GM12878 (cell line): ENCODE data around the gene DHX34. TPM values are rescaled to one million over a fixed set of nuclear protein-coding genes. Genes with fewer than 3 reads are reported as not detected.
A peak's percentile ranks its signal among the peaks of the same experiment; 100 is the strongest.

Source experiments
- ATAC-seq: fragments of 200-7000 bp; cut with Tn5 transposase; 3 replicates; pipeline ENCODE4 v1.9.1; 2020; ENCODE audit warnings: mild to moderate bottlenecking, moderate library complexity
- BruUV-seq: library from RNA; stranded (reverse); fragments of 400-500 nt; replicated peaks from 2 replicates; lab custom pipeline; 2021; lab: Mats Ljungman, UMichigan
- CTCF ChIA-PET: fragments of 300-600 bp; sonication (Branson Sonifier 250); formaldehyde crosslinking; extraction: SDS; loops from one replicate; lab custom pipeline; 2021; ENCODE audit warnings: inconsistent platforms; lab: Yijun Ruan, JAX
- POLR2A ChIA-PET: fragments of 350-600 bp; formaldehyde crosslinking; extraction: SDS; loops from one replicate; lab custom pipeline; 2021; ENCODE audit warnings: inconsistent platforms; lab: Charles Lee
- RAD21 ChIA-PET: fragments of 300-600 bp; sonication (Branson Sonifier 250); formaldehyde crosslinking; loops from one replicate; lab custom pipeline; 2023; ENCODE audit warnings: antibody characterized with exemption; ENCODE audit not compliant: unreplicated experiment; lab: Charles Lee
- SMC1A ChIA-PET: fragments of 300-600 bp; sonication (Branson Sonifier 250); formaldehyde crosslinking; loops from one replicate; lab custom pipeline; 2023; ENCODE audit not compliant: unreplicated experiment, uncharacterized antibody; lab: Charles Lee
- DNase-seq: peaks from one replicate; pipeline ENCODE4 v3.0.0-alpha.2; 2011; ENCODE audit warnings: low read depth, low spot score
- FAIRE-seq: peaks from 3 replicates; lab custom pipeline; 2011; peaks lifted over from hg19 to GRCh38; lab: Jason Lieb, UNC
- H2AFZ ChIP-seq: 2 replicates; pipeline ENCODE4 v1.6.0; 2011; ENCODE audit warnings: low read depth, low read length, control low read depth; ENCODE audit not compliant: control insufficient read depth
- H3K27ac ChIP-seq: 2 replicates; pipeline ENCODE4 v1.5.1; 2011; ENCODE audit warnings: control low read depth; ENCODE audit not compliant: control insufficient read depth, insufficient read depth
- H3K27me3 ChIP-seq, 2 experiments: replicated peaks in 1 of 2; 2 replicates each; pipeline versions ENCODE4 v1.6.0 to v1.6.1; 2011; ENCODE audit warnings: low read length in 1 of 2; ENCODE audit not compliant: control insufficient read depth in 2 of 2, insufficient read depth in 2 of 2
- H3K36me3 ChIP-seq, 2 experiments: 2 replicates each; pipeline ENCODE4 v1.5.1; 2011; ENCODE audit warnings: low read length in 1 of 2; ENCODE audit not compliant: control insufficient read depth in 2 of 2, insufficient read depth in 2 of 2
- H3K4me1 ChIP-seq: 2 replicates; pipeline ENCODE4 v1.6.1; 2011; ENCODE audit warnings: mild to moderate bottlenecking, low read length, moderate library complexity, mixed read lengths; ENCODE audit not compliant: control insufficient read depth, insufficient read depth
- H3K4me2 ChIP-seq: 2 replicates; pipeline ENCODE4 v1.6.0; 2011; ENCODE audit warnings: control low read depth; ENCODE audit not compliant: control insufficient read depth, insufficient read depth
- H3K4me3 ChIP-seq: fragments of 200-600 bp; sonication (generic); 2 replicates; pipeline ENCODE4 v1.5.1; 2016
- H3K79me2 ChIP-seq: 2 replicates; pipeline ENCODE4 v1.6.0; 2011; ENCODE audit warnings: low read length; ENCODE audit not compliant: control insufficient read depth, insufficient read depth
- H3K9ac ChIP-seq: 2 replicates; pipeline ENCODE4 v1.8.0; 2011; ENCODE audit warnings: low read length, control low read depth, mixed read lengths; ENCODE audit not compliant: control insufficient read depth, insufficient read depth
- H3K9me3 ChIP-seq: replicated peaks from 3 replicates; pipeline ENCODE4 v1.5.1; 2011; ENCODE audit warnings: mild to moderate bottlenecking, low read length; ENCODE audit not compliant: control insufficient read depth, insufficient read depth
- H4K20me1 ChIP-seq: 2 replicates; pipeline ENCODE4 v1.6.0; 2011; ENCODE audit not compliant: control insufficient read depth, insufficient read depth
- CHD2 ChIP-seq: IDR thresholded peaks from 2 replicates; pipeline ENCODE4 v1.6.1; 2011; ENCODE audit warnings: low read depth, low read length, improper control_type of control experiment, borderline replicate concordance
- IKZF1 ChIP-seq: fragments of 450-650 bp; conservative IDR thresholded peaks from 2 replicates; pipeline ENCODE4 v1.6.1; 2017; ENCODE audit warnings: antibody characterized with exemption, mild to moderate bottlenecking
- IKZF2 ChIP-seq, 2 experiments: fragments of 450-650 bp; IDR thresholded peaks; 2 replicates each; pipeline ENCODE4 v1.6.1; 2017; ENCODE audit warnings: mild to moderate bottlenecking in 2 of 2, moderate library complexity in 2 of 2
- MEF2B ChIP-seq: fragments of 450-650 bp; IDR thresholded peaks from 2 replicates; pipeline ENCODE4 v1.6.1; 2018; ENCODE audit warnings: mild to moderate bottlenecking, moderate library complexity; ENCODE audit not compliant: partially characterized antibody, poor library complexity, severe bottlenecking
- MTA2 ChIP-seq: fragments of 450-650 bp; IDR thresholded peaks from 2 replicates; pipeline ENCODE4 v1.6.1; 2016; ENCODE audit warnings: low read depth, mild to moderate bottlenecking, moderate library complexity
- NR2C2 ChIP-seq: IDR thresholded peaks from 2 replicates; pipeline ENCODE4 v1.6.1; 2011; ENCODE audit warnings: borderline replicate concordance, low read depth; ENCODE audit not compliant: control insufficient read depth, insufficient read length
- POLR2A ChIP-seq: IDR thresholded peaks from 2 replicates; pipeline ENCODE4 v1.6.1; 2011; ENCODE audit warnings: low read depth, mild to moderate bottlenecking, low read length
- RAD21 ChIP-seq: IDR thresholded peaks from 2 replicates; pipeline ENCODE4 v1.6.1; 2011; ENCODE audit warnings: mild to moderate bottlenecking, low read depth, low read length, moderate library complexity; ENCODE audit not compliant: insufficient read depth
- RELB ChIP-seq: fragments of 450-650 bp; IDR thresholded peaks from 2 replicates; pipeline ENCODE4 v1.6.1; 2017; ENCODE audit warnings: low read depth, mild to moderate bottlenecking, moderate library complexity
- REST ChIP-seq: IDR thresholded peaks from 2 replicates; pipeline ENCODE4 v1.6.1; 2012; ENCODE audit warnings: mild to moderate bottlenecking, low read depth, low read length
- SPI1 ChIP-seq: IDR thresholded peaks from 2 replicates; pipeline ENCODE4 v1.6.1; 2011; ENCODE audit warnings: low read depth, mild to moderate bottlenecking, low read length, moderate library complexity, borderline replicate concordance; ENCODE audit not compliant: insufficient read depth
- ZBTB11 ChIP-seq: fragments of 450-650 bp; formaldehyde crosslinking; IDR thresholded peaks from 2 replicates; pipeline ENCODE4 v1.5.0; 2022; ENCODE audit warnings: mild to moderate bottlenecking, missing genetic modification characterization
- WGBS: methylation state at CpG from one replicate; pipeline ENCODE4 v1.1.6; 2016; ENCODE audit warnings: low lambda C conversion rate; ENCODE audit not compliant: insufficient replicate concordance, insufficient coverage; ENCODE audit errors: missing lambda C conversion rate; 5-methylcytosine and 5-hydroxymethylcytosine counted together
- in situ Hi-C: fragments of 300-500 bp; cut with MboI; formaldehyde crosslinking; loops from 9 replicates; pipeline ENCODE4 v1.14.3; 2018; ENCODE audit warnings: mixed read lengths
- intact Hi-C: fragments of 100-400 bp; cut with micrococcal nuclease; formaldehyde crosslinking; loops from one replicate; pipeline ENCODE4 v1.14.2; 2022; ENCODE audit not compliant: unreplicated experiment
- polyA plus RNA-seq, 11 experiments: library from polyadenylated mRNA; depleted of rRNA in 4 of 11; unstranded in 6 of 11; stranded (reverse) in 5 of 11; fragments of >200 nt; fragmentation: Nextera tagmentation in 4 of 11; fragmentation: Illumina TruSeq in 1 of 11; extraction: Ambion mirVana in 4 of 11; extraction: Trizol in 1 of 11; gene quantifications; 1 replicate in 1 of 11; 2 replicates in 10 of 11; pipeline versions ENCODE4 v1.2.1 to v1.2.3, GENCODE V29; 2011 to 2016; ENCODE audit warnings: inconsistent platforms in 2 of 11, missing spikeins in 2 of 11, low read depth in 1 of 11
- total RNA-seq, 4 experiments: library from RNA; depleted of rRNA in 3 of 4; stranded (reverse); fragments of >200 nt in 3 of 4; fragmentation: Illumina TruSeq in 1 of 4; extraction: Trizol in 1 of 4; gene quantifications; 2 replicates each; pipeline versions ENCODE4 v1.2.1 to v1.2.3, GENCODE V29; 2013 to 2021

Gene DHX34
- total and polyA plus RNA-seq, 10 of the 15 experiments (the other 5 are each of a cell fraction or from before 2014, with no cell fraction given) = 0.19 to 16.9 (median 10.5) TPM

- Histone ChIP-seq H3K9me3 (no peaks in the 10 kb centered on the region; the same call in 2 of the 3 replicates), H3K79me2 (no peaks in the 10 kb centered on the region), H3K27me3 (no peaks in the 10 kb centered on the region), H3K9ac (no peak overlapping the region), H3K36me3 (no peaks in the 10 kb centered on the region), H3K4me1 (no peaks in the 10 kb centered on the region), H3K4me2 (0 out of 2 replicates have a peak overlapping the region, but pooled peaks have one; percentile 7), H2AFZ (no peak overlapping the region), H3K27ac (no peak overlapping the region), H4K20me1 (no peaks in the 10 kb centered on the region), H3K4me3 (no peak overlapping the region)
- ChIA-PET POLR2A (interaction anchor here (0.7 kb wide), 1 partner anchor 864 kb away, joined by 3 read pairs; no protein-coding TSS in a partner anchor), RAD21 (no interaction called here), CTCF (interaction anchor here (0.6 to 1.0 kb wide), 3 partner anchors 27 to 120 kb away, joined by 3 to 4 read pairs (median 3); partner anchors contain the start of gene DHX34), SMC1A (interaction anchor here (1.0 kb wide), 1 partner anchor 15 kb away, joined by 3 read pairs; no protein-coding TSS in a partner anchor)
- ATAC-seq (peak; percentile 44), FAIRE-seq (no peak), DNase-seq (no peak)
- TF ChIP-seq RELB = peak; percentile 33; the same call in 1 of the 2 replicates
- peak in 1 of 2 experiments; percentile 43; a peak in 2 of 4 replicates for TF ChIP-seq IKZF2 (IDR thresholded peaks at IDR 0.05)
- no peak for TF ChIP-seq ZBTB11 (CRISPR knock-in tag)
- TF ChIP-seq NR2C2 = no peak
- TF ChIP-seq MEF2B = peak; percentile 36
- TF ChIP-seq IKZF1 = peak; percentile 31
- no peak for TF ChIP-seq REST
- peak; percentile 18; the same call in 1 of the 2 replicates for TF ChIP-seq SPI1
- TF ChIP-seq POLR2A = no peak
- TF ChIP-seq RAD21 = no peak
- TF ChIP-seq MTA2 = peak; percentile 44; the same call in 1 of the 2 replicates
- no peak for TF ChIP-seq CHD2
- in situ Hi-C loops = no loop called here
- 0% methylated on average over 2 of the region's 2 CpGs for WGBS
- intact Hi-C loops = no loop called here
- no TSS peak for BruUV-seq
These were observed 27.1 kb upstream of the DHX34 start for GRCh38 chr19:47322058-47322457.
